Measurements from ENCODE around the gene ECSCR.
"Not testable (repeated sequence)": the region's sequence is repeated elsewhere in the genome, so short reads cannot be mapped to it uniquely, and the experiment has no call there.

Gene ECSCR

DNA sequence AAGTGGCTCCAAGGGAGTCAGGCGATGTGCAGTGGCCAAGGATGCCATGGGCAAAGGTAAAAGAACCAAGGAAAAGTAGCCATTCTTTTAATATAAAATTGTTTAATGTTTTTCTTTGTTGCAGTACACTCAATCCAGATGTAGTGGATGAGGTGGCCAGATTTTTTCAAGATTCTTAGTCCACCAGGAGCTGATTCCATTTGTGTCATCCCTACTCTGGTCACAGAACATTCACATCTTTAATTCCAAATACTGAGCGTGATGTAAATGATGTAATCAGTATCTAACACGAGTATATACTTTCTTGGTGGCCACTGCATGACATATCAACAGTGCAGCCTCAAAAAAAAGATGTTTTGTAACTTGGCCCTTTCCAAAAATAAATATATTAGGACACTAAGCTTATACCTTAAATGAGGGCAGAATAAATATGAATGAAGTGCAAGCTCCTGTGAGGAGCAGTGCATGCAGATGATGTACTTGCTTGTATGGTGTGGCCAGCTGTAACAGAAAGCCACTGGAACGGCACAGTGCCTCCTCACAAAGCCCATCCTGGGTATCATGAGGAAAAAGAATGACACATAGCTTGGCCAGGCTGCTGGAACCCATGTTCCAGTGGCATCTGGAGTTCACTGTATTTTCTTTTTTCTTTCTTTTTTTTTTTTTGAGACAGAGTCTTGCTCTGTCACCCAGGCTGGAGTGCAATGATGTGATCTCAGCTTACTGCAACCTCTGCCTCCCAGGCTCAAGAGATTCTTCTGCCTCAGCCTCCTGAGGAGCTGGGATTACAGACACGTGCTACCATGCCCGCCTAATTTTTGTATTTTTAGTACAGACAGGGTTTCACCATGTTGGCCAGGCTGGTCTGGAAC, 52.2 kb downstream of the ECSCR start:
- DNase-seq, result no peak

DNA sequence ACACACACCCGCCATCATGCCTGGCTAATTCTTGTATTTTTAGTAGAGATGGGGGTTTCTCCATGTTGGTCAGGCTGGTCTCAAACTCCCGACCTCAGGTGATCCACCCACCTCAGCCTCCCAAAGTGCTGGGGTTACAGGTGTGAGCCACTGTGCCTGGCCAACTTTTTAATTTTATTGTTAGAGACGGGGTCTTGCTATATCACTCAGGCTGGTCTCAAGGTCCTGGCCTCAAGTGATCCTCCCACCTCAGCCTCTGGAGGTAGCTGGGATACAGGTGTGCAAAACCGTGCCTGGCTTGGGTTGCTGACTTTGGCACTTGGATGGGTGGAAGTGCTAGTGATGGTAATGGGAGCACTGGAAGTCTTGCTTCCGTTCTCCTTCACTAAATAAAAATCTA, 53.4 kb downstream of the ECSCR start:
- not testable (repeated sequence) for DNase-seq

DNA sequence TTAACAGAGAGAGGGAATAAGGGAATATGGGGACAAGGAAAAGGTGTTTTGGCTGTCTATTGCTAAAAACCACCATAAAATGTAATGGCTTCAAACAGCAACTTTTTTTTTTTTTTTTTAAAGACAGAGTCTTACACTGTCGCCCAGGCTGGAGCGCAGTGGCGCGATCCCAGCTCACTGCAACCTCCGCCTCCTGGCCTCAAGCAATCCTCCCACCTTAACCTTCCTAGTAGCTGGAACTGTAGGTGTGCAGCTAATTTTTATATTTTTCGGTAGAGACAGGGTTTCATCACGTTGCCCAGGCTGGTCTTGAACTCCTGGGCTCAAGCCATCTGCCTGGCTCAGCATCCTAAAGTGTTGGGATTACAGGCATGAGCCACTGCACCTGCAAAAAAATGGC, 54.4 kb downstream of the ECSCR start:
- DNase-seq, result no peak

DNA sequence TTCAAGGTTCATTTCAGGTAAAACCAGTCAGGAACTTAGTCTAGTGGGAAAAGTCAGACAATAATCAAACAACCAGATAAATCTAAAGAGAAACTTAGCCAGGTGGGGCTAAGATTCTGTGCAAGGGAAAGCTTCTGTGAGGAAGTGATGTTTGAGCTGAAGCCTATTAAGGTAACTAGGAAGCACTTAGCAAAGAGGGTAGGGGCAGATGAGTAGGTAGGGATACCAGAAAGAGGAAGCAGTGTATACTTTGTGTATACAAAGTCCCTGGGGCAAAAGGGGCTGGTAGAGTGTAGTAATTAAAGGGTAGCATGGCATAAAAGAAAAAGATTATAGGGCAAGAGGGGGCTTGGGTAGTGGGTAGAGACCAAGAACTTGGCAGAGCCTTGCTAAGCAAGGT, 55.0 kb downstream of the ECSCR start:
- DNase-seq, result no peak

DNA sequence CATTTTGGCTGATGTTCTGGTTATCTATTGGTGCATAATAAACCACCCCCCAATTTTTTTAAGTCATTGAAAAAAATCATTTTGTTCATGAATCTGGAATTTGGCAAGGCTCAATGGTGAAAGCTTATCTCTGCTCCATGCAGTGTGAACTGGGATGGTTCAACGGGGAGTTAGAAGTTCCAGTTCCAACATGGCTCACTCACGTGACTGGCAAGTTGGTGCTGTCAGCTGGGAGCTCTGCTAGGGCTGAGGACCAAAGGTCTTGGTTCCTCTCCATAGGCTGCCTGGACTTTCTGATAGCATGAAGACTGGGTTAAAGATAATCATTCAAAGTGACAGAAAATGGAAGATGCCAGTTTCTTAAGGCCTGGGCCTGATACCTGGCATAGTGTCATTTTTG, 55.6 kb downstream of the ECSCR start:
- DNase-seq, result no peak

DNA sequence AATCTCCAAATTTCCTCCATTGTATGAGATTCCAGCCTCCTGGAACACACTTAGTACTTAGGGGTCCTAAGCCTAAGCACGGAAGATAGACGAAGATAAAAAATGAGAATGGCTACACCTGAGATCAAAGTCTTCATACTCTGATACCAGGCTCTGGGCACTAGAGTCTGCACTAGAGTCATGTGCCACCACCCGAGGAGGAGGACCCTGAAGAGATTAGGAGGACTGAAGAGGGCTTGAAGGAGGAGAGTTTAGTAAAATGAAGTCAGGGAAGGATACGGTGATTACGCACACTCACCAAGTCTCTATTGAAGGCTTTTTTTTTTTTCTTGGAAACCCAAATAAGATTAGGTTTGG, 58.1 kb downstream of the ECSCR start:
- no peak for DNase-seq

DNA sequence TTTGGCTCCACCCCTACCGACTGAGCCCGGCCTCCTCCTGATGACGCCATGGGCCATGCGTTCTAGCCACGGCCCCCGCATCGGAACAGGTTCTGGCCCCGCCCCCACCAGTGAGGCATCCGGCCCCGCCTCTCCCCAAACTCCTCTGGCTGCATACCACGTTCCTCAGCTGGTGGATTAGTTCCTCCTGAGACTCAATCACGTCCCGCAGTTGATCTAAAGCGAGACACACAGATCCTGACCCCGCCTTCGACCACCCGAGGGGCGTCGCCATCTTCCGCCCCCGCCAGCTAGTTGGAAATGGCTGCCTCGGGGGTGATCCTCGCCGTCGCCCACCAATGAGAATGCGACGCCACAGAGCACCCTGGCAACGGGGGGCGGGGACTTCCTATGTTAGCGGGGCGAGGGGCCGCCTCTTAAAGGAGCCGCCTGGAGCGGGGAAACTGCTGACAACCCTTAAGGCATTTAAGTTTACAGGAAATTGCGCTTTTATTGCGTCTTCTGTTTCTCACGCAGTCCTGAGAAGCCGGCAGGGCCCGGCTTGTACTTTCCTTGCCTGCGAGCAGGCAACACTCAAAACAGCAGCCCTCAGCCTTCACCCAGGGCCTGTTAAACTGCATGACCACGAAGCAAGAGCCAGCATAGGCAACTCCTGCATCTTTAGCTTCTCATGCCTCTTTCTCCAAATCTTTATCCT, 58.6 kb downstream of the ECSCR start, which contains the start of gene SPATA24:
SPATA24 (minus strand) TSS at position 303 of the 697 bp plus-strand sequence; CDS start at position 274, 29 bp downstream.
- peak; percentile 86 for DNase-seq

DNA sequence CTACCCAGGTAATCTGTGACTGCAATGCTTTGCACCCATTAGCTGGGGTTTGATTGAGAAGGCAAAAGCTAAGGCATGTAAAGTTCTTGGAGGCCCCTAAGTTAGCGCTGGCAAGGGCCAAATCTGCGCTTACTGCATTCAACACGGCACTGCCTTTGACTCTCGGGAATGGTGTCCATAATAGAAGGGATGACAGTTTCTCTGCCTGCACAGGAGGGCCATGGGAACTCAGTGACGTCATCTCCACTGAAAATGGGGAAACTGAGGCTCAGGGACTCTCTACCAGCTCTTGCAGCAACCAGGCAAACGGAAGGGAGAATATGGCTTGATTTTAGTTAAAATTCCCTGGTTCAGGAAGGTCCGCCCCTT, 59.1 kb downstream of the ECSCR start:
- no peak for DNase-seq

DNA sequence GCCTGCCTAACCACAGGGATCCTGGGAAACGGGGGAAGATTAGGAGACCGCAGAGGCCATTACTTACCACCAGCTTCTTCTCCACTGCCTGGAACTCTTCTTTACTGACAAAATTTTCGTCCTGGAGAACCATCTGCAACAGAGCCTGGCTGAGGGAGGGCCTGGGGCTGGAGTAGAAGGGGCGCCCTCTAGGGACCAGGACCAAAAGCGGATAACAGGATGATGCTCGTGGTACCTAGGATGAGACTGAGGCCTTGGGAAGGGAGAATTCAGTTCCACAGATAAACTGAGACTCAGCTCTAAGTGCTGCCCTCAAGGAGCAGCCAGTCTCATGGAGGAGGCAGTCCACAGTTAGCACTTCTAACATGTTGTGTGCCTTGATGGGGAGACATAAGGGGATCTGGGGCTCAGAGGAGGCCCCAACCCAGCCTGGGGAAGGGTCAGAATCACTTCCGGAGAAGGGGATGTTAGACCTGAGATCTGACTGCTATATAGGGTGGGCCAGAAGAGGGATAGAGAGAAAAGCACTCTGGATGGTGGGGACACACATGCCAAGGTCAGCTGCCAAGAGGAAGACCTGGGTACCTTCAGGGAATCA, 59.9 kb downstream of the ECSCR start:
- DNase-seq, result peak; percentile 27

DNA sequence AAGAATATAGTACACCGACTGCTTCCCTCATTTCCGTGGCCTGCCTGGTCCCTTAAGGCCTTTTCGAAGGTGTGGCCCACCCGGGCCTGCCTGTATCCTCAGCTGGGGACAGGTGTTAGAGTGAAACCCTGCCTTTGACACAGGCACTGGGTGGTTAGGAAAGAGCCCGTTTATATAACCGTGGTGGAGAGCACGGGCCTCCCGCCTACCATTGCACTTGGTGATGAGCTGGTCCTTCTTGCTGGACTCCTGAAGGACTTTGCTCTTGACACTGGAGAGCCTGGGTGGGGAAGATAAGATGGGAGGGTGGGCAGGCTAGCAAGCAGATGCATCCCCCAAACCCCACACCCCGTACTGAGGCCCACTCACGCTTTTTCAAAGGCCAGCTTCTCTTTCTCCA, 61.0 kb downstream of the ECSCR start:
- DNase-seq, result no peak

DNA sequence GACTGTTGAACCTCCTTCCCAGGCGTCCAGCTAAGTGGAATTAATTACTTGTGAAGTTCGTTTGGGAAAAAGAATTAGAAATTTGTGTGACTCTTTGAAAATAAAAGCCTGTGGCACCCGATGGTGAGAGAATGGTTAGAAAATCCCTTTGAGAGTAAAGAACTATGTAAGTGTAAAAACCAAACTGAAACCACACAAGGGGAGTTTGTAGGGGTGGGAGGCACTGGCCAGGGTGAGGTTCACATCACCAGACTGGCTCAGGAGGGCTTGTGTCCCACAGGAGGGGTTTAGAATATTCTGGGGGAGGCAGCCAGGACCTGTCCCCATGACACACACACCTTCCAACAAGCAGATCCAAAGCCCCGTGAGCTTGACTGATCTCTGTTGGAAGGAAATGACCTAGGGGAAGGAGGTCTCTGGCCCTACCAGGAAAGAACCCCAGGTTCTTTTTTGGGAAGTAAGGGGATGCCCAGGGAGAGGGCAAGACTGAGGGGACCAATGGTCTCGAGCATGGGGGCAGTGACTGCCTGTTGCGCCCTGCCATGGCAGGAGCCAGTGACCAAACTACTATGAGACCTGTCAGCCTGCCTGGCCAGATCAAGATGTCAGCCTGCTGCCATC, 62.9 kb downstream of the ECSCR start:
- DNase-seq, result no peak
